Mesenchymal stem cell (in vitro differentiated cells and primary cell): ENCODE measurements around the gene CFAP74.

Source experiments
- DNase-seq: peaks from one replicate; pipeline ENCODE4 v3.0.0-alpha.2; 2013
- H2AFZ ChIP-seq: one replicate; pipeline ENCODE4 v1.6.1; 2013; ENCODE audit warnings: low read depth, mild to moderate bottlenecking, control low read depth, inconsistent platforms, low read length, moderate library complexity
- H2AK5ac ChIP-seq: 2 replicates; pipeline ENCODE4 v1.6.1; 2013; ENCODE audit warnings: low read length, moderate library complexity, mild to moderate bottlenecking, inconsistent platforms; ENCODE audit not compliant: severe bottlenecking
- H2BK120ac ChIP-seq: one replicate; pipeline ENCODE4 v1.6.1; 2013; ENCODE audit warnings: low read depth, mild to moderate bottlenecking, inconsistent platforms, low read length, moderate library complexity
- H2BK12ac ChIP-seq, 2 experiments: one replicate each; pipeline ENCODE4 v1.6.1; 2013; ENCODE audit warnings: inconsistent platforms in 2 of 2, low read length in 2 of 2, mild to moderate bottlenecking in 2 of 2, moderate library complexity in 2 of 2, control low read depth in 1 of 2
- H2BK15ac ChIP-seq: one replicate; pipeline ENCODE4 v1.6.1; 2013; ENCODE audit warnings: mild to moderate bottlenecking, low read depth, inconsistent platforms; ENCODE audit not compliant: poor library complexity, severe bottlenecking
- H2BK5ac ChIP-seq: 2 replicates; pipeline ENCODE4 v1.6.1; 2013; ENCODE audit warnings: low read depth, mild to moderate bottlenecking, low read length, control low read depth, inconsistent platforms; ENCODE audit not compliant: poor library complexity, severe bottlenecking
- H3K14ac ChIP-seq, 2 experiments: one replicate each; pipeline ENCODE4 v1.6.1; 2013; ENCODE audit warnings: inconsistent platforms in 2 of 2, low read length in 2 of 2, control low read depth in 1 of 2, mild to moderate bottlenecking in 1 of 2, moderate library complexity in 1 of 2
- H3K18ac ChIP-seq, 2 experiments: one replicate each; pipeline ENCODE4 v1.6.1; 2013; ENCODE audit warnings: inconsistent platforms in 2 of 2, low read length in 2 of 2, control low read depth in 1 of 2, low read depth in 1 of 2, mild to moderate bottlenecking in 1 of 2
- H3K23ac ChIP-seq, 2 experiments: one replicate each; pipeline ENCODE4 v1.6.1; 2013; ENCODE audit warnings: inconsistent platforms in 2 of 2, low read length in 2 of 2, mild to moderate bottlenecking in 2 of 2, moderate library complexity in 2 of 2, control low read depth in 1 of 2
- H3K27ac ChIP-seq: 2 replicates; pipeline ENCODE4 v1.5.1; 2013; ENCODE audit warnings: mild to moderate bottlenecking, moderate library complexity, low read length, control low read depth, inconsistent platforms; ENCODE audit not compliant: poor library complexity, severe bottlenecking
- H3K27me3 ChIP-seq, 2 experiments: 2 replicates each; pipeline versions ENCODE4 v1.6.1 to v1.7.0; 2013; ENCODE audit warnings: low read length in 2 of 2, mild to moderate bottlenecking in 2 of 2, moderate library complexity in 2 of 2, control low read depth in 1 of 2, inconsistent platforms in 1 of 2; ENCODE audit not compliant: control insufficient read depth in 1 of 2, insufficient read depth in 1 of 2
- H3K36me3 ChIP-seq, 2 experiments: 2 replicates each; pipeline versions ENCODE4 v1.6.1 to v1.7.0; 2013; ENCODE audit warnings: low read length in 2 of 2, control low read depth in 1 of 2, inconsistent platforms in 1 of 2, low read depth in 1 of 2, mild to moderate bottlenecking in 1 of 2; ENCODE audit not compliant: insufficient read depth in 2 of 2, control insufficient read depth in 1 of 2
- H3K4ac ChIP-seq, 2 experiments: one replicate each; pipeline ENCODE4 v1.6.1; 2013; ENCODE audit warnings: inconsistent platforms in 2 of 2, low read length in 2 of 2, mild to moderate bottlenecking in 2 of 2, moderate library complexity in 2 of 2, control low read depth in 1 of 2, low read depth in 1 of 2
- H3K4me1 ChIP-seq: 2 replicates; pipeline ENCODE4 v1.6.1; 2013; ENCODE audit warnings: low read depth, low read length, control low read depth; ENCODE audit not compliant: control insufficient read depth, insufficient read depth
- H3K4me2 ChIP-seq: 2 replicates; pipeline ENCODE4 v1.6.1; 2013; ENCODE audit warnings: low read length, mild to moderate bottlenecking, inconsistent platforms; ENCODE audit not compliant: poor library complexity, severe bottlenecking
- H3K4me3 ChIP-seq, 2 experiments: 2 replicates each; pipeline versions ENCODE4 v1.5.1 to v1.7.0; 2013; ENCODE audit warnings: low read length in 2 of 2, mild to moderate bottlenecking in 2 of 2, control low read depth in 1 of 2, low read depth in 1 of 2; ENCODE audit not compliant: insufficient read depth in 1 of 2
- H3K79me1 ChIP-seq: replicated peaks from 2 replicates; pipeline ENCODE4 v1.6.1; 2013; ENCODE audit warnings: mild to moderate bottlenecking, control low read depth, low read length, inconsistent platforms; ENCODE audit not compliant: poor library complexity, severe bottlenecking
- H3K9ac ChIP-seq: 2 replicates; pipeline ENCODE4 v1.7.0; 2013; ENCODE audit warnings: mild to moderate bottlenecking, low read length, moderate library complexity
- H3K9me3 ChIP-seq: 2 replicates; pipeline ENCODE4 v1.7.0; 2013; ENCODE audit warnings: mild to moderate bottlenecking, low read length; ENCODE audit not compliant: control insufficient read depth
- H4K8ac ChIP-seq: one replicate; pipeline ENCODE4 v1.6.1; 2013; ENCODE audit warnings: inconsistent platforms, mild to moderate bottlenecking, low read length, moderate library complexity
- H4K91ac ChIP-seq: one replicate; pipeline ENCODE4 v1.6.1; 2013; ENCODE audit warnings: mild to moderate bottlenecking, low read length, inconsistent platforms
- WGBS: methylation state at CpG from one replicate; pipeline ENCODE4 v1.1.7; 2013; ENCODE audit warnings: mixed read lengths; 5-methylcytosine and 5-hydroxymethylcytosine counted together

The CFAP74 gene

DNA sequence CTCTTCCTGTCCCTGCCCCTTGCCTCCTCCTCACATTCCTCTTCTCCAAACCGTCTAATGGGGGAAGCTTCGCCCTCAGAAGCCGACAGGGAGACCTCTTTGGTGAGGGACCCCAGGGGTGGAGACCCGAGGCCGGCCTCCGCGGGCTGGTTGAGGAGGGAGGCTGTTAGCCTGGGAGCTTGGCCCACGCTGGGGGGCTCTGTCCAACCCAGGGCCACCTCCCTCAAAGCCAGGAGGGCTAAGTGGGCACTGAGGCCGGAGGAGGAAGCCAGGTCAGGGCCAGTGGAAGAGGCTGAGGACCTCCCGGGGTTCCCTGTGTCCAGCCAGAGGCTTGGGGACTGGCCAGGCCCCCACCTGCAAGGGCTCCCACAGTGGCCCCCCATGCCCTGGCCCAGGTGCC, 20.9 kb upstream of the CFAP74 start:
- H3K27me3 ChIP-seq: peaks cover 47 to 72% of the 10 kb centered on the region in 2 experiments
- H4K8ac ChIP-seq: no peak overlapping the region
- H3K27ac ChIP-seq: no peak overlapping the region
- H3K23ac ChIP-seq: no peak overlapping the region
- H3K9ac ChIP-seq: no peak overlapping the region
- no peak overlapping the region for H3K18ac ChIP-seq
- H2AFZ ChIP-seq: no peak overlapping the region
- no peak overlapping the region for H3K14ac ChIP-seq
- no peaks in the 10 kb centered on the region for H3K9me3 ChIP-seq
- WGBS: 93% methylated on average over 9 of the region's 10 CpGs
- H3K36me3 ChIP-seq: no peaks in the 10 kb centered on the region
- no peak overlapping the region for H2BK12ac ChIP-seq
- no peak overlapping the region for H2BK15ac ChIP-seq
- no peak overlapping the region for H3K4me2 ChIP-seq
- H4K91ac ChIP-seq: no peak overlapping the region
- H3K79me1 ChIP-seq: no peaks in the 10 kb centered on the region
- H3K4me1 ChIP-seq: peaks cover 3% of the 10 kb centered on the region
- no peak overlapping the region for H2BK120ac ChIP-seq
- H3K4me3 ChIP-seq: no peak overlapping the region
- H3K4ac ChIP-seq: no peak overlapping the region
- H2BK5ac ChIP-seq: no peak overlapping the region
- DNase-seq: no peak
- no peak overlapping the region for H2AK5ac ChIP-seq

DNA sequence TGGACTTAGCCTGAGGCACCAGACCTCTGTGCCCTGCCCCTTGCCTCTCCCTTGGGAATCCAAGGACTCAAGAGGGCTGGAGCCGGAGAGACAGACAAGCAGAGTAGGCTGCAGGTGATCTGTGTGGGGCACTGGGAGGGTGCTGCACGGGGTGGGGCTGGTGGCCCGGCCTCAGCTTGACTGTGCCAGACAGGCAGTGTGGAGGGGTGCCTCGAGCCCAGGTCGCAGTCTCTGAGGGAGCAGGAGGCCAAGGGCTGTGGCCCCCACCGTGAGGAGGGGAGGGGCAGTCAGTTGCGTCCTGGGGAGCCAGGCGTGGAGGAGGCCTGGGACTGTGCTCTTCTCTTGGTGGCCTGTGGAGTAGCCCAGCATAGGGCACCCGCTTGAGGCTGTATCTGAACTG, 19.6 kb upstream of the CFAP74 start:
- Histone ChIP-seq H3K27me3 (peaks cover 55 to 80% of the 10 kb centered on the region in 2 experiments), H3K27ac (no peak overlapping the region)

DNA sequence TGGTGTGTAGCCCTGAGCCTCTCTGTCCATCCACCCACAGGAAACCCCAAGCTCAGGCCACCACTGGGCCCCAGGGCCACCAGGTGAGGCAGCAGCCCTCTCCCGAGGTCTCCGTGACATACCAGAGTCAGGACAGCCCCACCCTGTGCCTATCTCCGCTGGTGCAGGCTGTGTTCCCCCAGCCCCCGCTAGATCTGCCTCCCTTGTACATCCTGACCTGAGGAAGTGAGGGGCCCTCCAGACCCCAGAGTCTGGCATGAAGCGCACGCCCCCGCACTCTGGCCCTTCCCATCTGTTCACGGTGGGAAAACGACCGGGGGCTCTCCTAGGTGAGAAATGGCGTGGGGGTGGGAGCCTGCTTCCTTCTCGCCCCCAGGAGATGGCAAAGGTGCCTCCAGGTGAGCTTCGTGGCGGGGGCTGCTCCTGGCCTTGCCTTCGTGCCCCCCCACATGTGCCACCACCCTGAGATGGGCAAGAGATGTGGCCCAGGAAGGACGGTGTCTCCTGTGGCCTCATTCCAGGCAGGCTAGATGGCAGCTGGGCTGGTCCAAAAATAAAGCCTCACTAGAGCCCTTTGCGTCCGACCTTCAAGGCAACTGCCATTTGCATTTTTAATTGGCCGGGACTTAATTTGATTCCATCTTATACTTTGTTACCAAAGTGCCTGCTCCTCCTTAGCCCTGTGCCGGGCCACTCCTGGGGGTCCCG, 18.6 kb upstream of the CFAP74 start:
- Histone ChIP-seq H4K8ac (no peak overlapping the region), H3K9ac (no peak overlapping the region), H3K14ac (no peak overlapping the region), H4K91ac (no peak overlapping the region), H3K23ac (no peak overlapping the region), H3K4me1 (peaks cover 3% of the 10 kb centered on the region), H3K4ac (no peak overlapping the region), H3K79me1 (no peaks in the 10 kb centered on the region), H3K27ac (no peak overlapping the region), H3K4me3 (no peak overlapping the region), H2BK5ac (no peak overlapping the region), H3K27me3 (peaks cover 64 to 85% of the 10 kb centered on the region in 2 experiments), H3K4me2 (no peak overlapping the region), H2AK5ac (no peak overlapping the region), H2AFZ (no peak overlapping the region), H2BK15ac (no peak overlapping the region), H3K36me3 (no peaks in the 10 kb centered on the region), H2BK120ac (no peak overlapping the region), H3K9me3 (no peaks in the 10 kb centered on the region), H2BK12ac (no peak overlapping the region), H3K18ac (no peak overlapping the region)
- WGBS: 86% methylated on average over 21 of the region's 21 CpGs
- no peak for DNase-seq

More for the DNA sequence above, 19.6 kb upstream of the CFAP74 start:
- Histone ChIP-seq H2BK15ac (no peak overlapping the region), H4K91ac (peak overlapping the region; percentile 12), H3K9ac (no peak overlapping the region), H3K23ac (no peak overlapping the region), H3K4me1 (peaks cover 3% of the 10 kb centered on the region), H3K36me3 (no peaks in the 10 kb centered on the region), H3K4me2 (no peak overlapping the region), H2BK12ac (no peak overlapping the region), H3K79me1 (no peaks in the 10 kb centered on the region), H3K14ac (no peak overlapping the region), H2BK120ac (no peak overlapping the region), H3K18ac (no peak overlapping the region), H2AK5ac (no peak overlapping the region), H3K9me3 (no peaks in the 10 kb centered on the region), H2AFZ (no peak overlapping the region), H3K4me3 (no peak overlapping the region), H4K8ac (no peak overlapping the region), H3K4ac (no peak overlapping the region), H2BK5ac (no peak overlapping the region)
- 82% methylated on average over 9 of the region's 9 CpGs for WGBS
- DNase-seq: no peak

- H3K4me2 ChIP-seq: no peak overlapping the region
- 91% methylated on average over 25 of the region's 25 CpGs for WGBS
- H3K9me3 ChIP-seq: no peaks in the 10 kb centered on the region
- no peaks in the 10 kb centered on the region for H3K79me1 ChIP-seq
- no peak overlapping the region for H3K9ac ChIP-seq
- H3K27ac ChIP-seq: no peak overlapping the region
- H2BK12ac ChIP-seq: no peak overlapping the region
- no peak overlapping the region for H2AFZ ChIP-seq
- no peak overlapping the region for H3K4ac ChIP-seq
- no peak overlapping the region for H2BK15ac ChIP-seq
- peaks cover 71 to 90% of the 10 kb centered on the region in 2 experiments for H3K27me3 ChIP-seq
- H4K91ac ChIP-seq: no peak overlapping the region
- H3K14ac ChIP-seq: no peak overlapping the region
- DNase-seq: no peak
- H3K36me3 ChIP-seq: no peaks in the 10 kb centered on the region
- H2BK5ac ChIP-seq: no peak overlapping the region
- H4K8ac ChIP-seq: no peak overlapping the region
- peaks cover 3% of the 10 kb centered on the region for H3K4me1 ChIP-seq
- no peak overlapping the region for H3K18ac ChIP-seq
- no peak overlapping the region for H3K23ac ChIP-seq
- no peak overlapping the region for H2BK120ac ChIP-seq
- no peak overlapping the region for H2AK5ac ChIP-seq
- no peak overlapping the region for H3K4me3 ChIP-seq
Measured at GRCh38 chr1:2021550-2021949, 18.0 kb upstream of the CFAP74 start.
